ENCODE results near the gene SRPK2.

DNA sequence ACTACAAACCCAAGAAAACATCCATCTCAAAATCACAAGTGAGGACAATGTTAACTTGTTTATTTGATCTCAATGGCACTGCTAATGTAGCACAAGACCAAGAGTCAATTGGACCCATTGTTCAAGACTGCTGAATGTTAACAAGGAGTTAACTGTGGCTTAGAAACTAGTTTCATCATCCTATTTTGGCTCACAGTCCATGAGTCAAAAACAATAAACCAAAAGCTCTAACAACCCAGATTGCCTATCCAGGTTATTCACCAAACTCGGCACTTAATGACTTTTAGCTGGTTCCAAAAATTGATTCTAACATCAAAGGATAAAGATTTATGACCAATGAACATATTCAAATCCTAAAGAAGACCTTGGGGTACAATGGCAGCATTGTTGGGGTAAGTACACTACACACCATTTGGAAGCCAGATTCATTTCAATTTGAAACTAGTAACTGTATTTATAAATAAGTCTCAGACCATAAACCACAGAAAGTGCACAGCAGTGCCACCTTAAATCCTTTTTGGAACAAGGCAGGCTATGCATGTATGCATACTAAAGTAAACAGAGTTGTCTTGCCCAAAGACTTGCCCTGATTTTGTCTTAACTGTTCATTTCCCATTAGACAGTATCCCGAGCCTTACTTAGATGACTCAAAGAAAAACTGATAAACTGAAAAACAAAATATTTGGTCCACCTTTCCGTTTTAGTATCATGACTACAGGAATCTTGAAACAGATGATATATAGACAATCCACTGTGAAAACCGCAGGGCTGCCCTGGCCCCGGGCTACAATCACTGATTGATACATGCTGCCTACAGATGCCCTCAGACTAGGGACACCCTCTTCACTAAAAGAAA is 84.5 kb downstream of the SRPK2 start:
- TF ChIP-seq, protein P1, sequence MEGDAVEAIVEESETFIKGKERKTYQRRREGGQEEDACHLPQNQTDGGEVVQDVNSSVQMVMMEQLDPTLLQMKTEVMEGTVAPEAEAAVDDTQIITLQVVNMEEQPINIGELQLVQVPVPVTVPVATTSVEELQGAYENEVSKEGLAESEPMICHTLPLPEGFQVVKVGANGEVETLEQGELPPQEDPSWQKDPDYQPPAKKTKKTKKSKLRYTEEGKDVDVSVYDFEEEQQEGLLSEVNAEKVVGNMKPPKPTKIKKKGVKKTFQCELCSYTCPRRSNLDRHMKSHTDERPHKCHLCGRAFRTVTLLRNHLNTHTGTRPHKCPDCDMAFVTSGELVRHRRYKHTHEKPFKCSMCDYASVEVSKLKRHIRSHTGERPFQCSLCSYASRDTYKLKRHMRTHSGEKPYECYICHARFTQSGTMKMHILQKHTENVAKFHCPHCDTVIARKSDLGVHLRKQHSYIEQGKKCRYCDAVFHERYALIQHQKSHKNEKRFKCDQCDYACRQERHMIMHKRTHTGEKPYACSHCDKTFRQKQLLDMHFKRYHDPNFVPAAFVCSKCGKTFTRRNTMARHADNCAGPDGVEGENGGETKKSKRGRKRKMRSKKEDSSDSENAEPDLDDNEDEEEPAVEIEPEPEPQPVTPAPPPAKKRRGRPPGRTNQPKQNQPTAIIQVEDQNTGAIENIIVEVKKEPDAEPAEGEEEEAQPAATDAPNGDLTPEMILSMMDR (IDR thresholded peaks at IDR 0.05) = no peak
- no peak for TF ChIP-seq POLR2A (IDR thresholded peaks at IDR 0.05)
